SK-N-SH (cell line): ENCODE results near the gene ZC3H18. TPM values are rescaled to one million over a fixed set of nuclear protein-coding genes. Genes with fewer than 3 reads are reported as not detected.

ENCODE experiments used
- CTCF ChIA-PET: fragments of 300-600, 350-600 bp; formaldehyde crosslinking; extraction: SDS; loops from one replicate; lab custom pipeline; 2021; lab: Yijun Ruan, JAX
- POLR2A ChIA-PET: fragments of 350-600 bp; sonication (Branson Sonifier 250); formaldehyde crosslinking; extraction: SDS; loops from one replicate; lab custom pipeline; 2020; ENCODE audit warnings: antibody characterized with exemption, inconsistent platforms; lab: Yijun Ruan, JAX
- DNase-seq: peaks from one replicate; pipeline ENCODE4 v3.0.0; 2012
- H2AFZ ChIP-seq: fragments of 200-600 bp; sonication (generic); 2 replicates; pipeline ENCODE4 v1.8.1; 2016; ENCODE audit warnings: antibody characterized with exemption, mild to moderate bottlenecking, low read depth
- H3F3A ChIP-seq: fragments of 200-600 bp; sonication (generic); replicated peaks from 2 replicates; pipeline ENCODE3; 2016; ENCODE audit warnings: antibody characterized with exemption, mild to moderate bottlenecking; ENCODE audit not compliant: insufficient read depth
- H3K27ac ChIP-seq, 2 experiments: fragments of 200-500 bp in 1 of 2; fragments of 200-600 bp in 1 of 2; sonication (Bioruptor generic) in 1 of 2; sonication (generic), shearing (Covaris generic) in 1 of 2; 2 replicates each; pipeline versions ENCODE4 v1.5.1 to v1.6.1; 2014 to 2016; ENCODE audit warnings: low read depth in 2 of 2, inconsistent platforms in 1 of 2, low read length in 1 of 2, mild to moderate bottlenecking in 1 of 2, mixed read lengths in 1 of 2
- H3K27me3 ChIP-seq: fragments of 200-600 bp; sonication (generic), shearing (Covaris generic); 2 replicates; pipeline ENCODE4 v1.6.1; 2016; ENCODE audit warnings: mixed run types; ENCODE audit not compliant: insufficient read depth
- H3K36me3 ChIP-seq, 2 experiments: fragments of 200-500 bp in 1 of 2; fragments of 200-600 bp in 1 of 2; sonication (Bioruptor generic) in 1 of 2; sonication (generic) in 1 of 2; replicated peaks in 1 of 2; 2 replicates each; pipeline versions ENCODE3 to v1.5.1; 2014 to 2016; ENCODE audit warnings: low read length in 1 of 2, mild to moderate bottlenecking in 1 of 2; ENCODE audit not compliant: insufficient read depth in 2 of 2, control insufficient read depth in 1 of 2
- H3K4me1 ChIP-seq, 2 experiments: fragments of 200-500 bp in 1 of 2; fragments of 200-600 bp in 1 of 2; sonication (Bioruptor generic) in 1 of 2; sonication (generic), shearing (Covaris generic) in 1 of 2; 2 replicates each; pipeline versions ENCODE4 v1.5.1 to v1.6.1; 2014 to 2016; ENCODE audit warnings: low read depth in 1 of 2, low read length in 1 of 2, mixed run types in 1 of 2; ENCODE audit not compliant: insufficient read depth in 2 of 2, control insufficient read depth in 1 of 2
- H3K4me2 ChIP-seq: fragments of 200-600 bp; sonication (generic), shearing (Covaris generic); 2 replicates; pipeline ENCODE4 v1.6.1; 2017; ENCODE audit warnings: mixed run types
- H3K4me3 ChIP-seq, 2 experiments: fragments of 200-500 bp in 1 of 2; fragments of 200-600 bp in 1 of 2; sonication (Bioruptor generic) in 1 of 2; sonication (generic), shearing (Covaris generic) in 1 of 2; 2 replicates each; pipeline versions ENCODE4 v1.5.1 to v1.8.1; 2014 to 2016; ENCODE audit warnings: low read depth in 2 of 2, inconsistent platforms in 1 of 2, low read length in 1 of 2, mild to moderate bottlenecking in 1 of 2, mixed read lengths in 1 of 2, moderate library complexity in 1 of 2
- H3K79me2 ChIP-seq: fragments of 200-600 bp; sonication (generic); 2 replicates; pipeline ENCODE4 v1.8.1; 2017; ENCODE audit warnings: mild to moderate bottlenecking; ENCODE audit not compliant: insufficient read depth
- H3K9ac ChIP-seq: fragments of 200-600 bp; sonication (generic); 2 replicates; pipeline ENCODE4 v1.6.1; 2017; ENCODE audit warnings: mixed run types
- H3K9me2 ChIP-seq: fragments of 200-600 bp; sonication (generic); 2 replicates; pipeline ENCODE4 v1.6.1; 2017; ENCODE audit warnings: mixed run types
- H3K9me3 ChIP-seq: fragments of 200-600 bp; sonication (generic); 2 replicates; pipeline ENCODE4 v1.6.1; 2017; ENCODE audit warnings: mixed run types, mild to moderate bottlenecking, moderate library complexity
- H4K20me1 ChIP-seq: fragments of 200-600 bp; sonication (generic); 2 replicates; pipeline ENCODE4 v1.6.1; 2017; ENCODE audit warnings: mild to moderate bottlenecking, mixed run types; ENCODE audit not compliant: insufficient read depth
- CHD2 ChIP-seq: fragments of 150-350 bp; IDR thresholded peaks from 2 replicates; pipeline ENCODE4 v1.6.1; 2018; ENCODE audit warnings: low read length; ENCODE audit not compliant: partially characterized antibody
- EZH2phosphoT487 ChIP-seq: fragments of 200-600 bp; sonication (generic); IDR thresholded peaks from 2 replicates; pipeline ENCODE4 v1.6.1; 2017; ENCODE audit warnings: low read depth, mixed run types, mild to moderate bottlenecking, antibody characterized with exemption, moderate library complexity, borderline replicate concordance
- GABPA ChIP-seq: IDR thresholded peaks from 2 replicates; pipeline ENCODE4 v1.4.0; 2012; ENCODE audit warnings: low read depth, mild to moderate bottlenecking
- GATA2 ChIP-seq: sonication (generic); formaldehyde crosslinking; IDR thresholded peaks from 2 replicates; pipeline ENCODE4 v1.5.0; 2020; ENCODE audit warnings: mild to moderate bottlenecking, missing genetic modification reagents
- NFIC ChIP-seq: IDR thresholded peaks from 2 replicates; pipeline ENCODE4 v1.4.0; 2012; ENCODE audit warnings: borderline replicate concordance
- POLR2AphosphoS5 ChIP-seq: IDR thresholded peaks from 2 replicates; pipeline ENCODE4 v1.6.1; 2012; ENCODE audit warnings: low read depth, low read length
- RFX5 ChIP-seq: IDR thresholded peaks from 2 replicates; pipeline ENCODE4 v1.6.1; 2012; ENCODE audit warnings: mild to moderate bottlenecking, improper control_type of control experiment, low read length
- SIN3A ChIP-seq: IDR thresholded peaks from 2 replicates; pipeline ENCODE4 v1.6.1; 2012; ENCODE audit warnings: low read depth, mild to moderate bottlenecking, low read length, moderate library complexity, borderline replicate concordance
- TCF12 ChIP-seq: IDR thresholded peaks from 2 replicates; pipeline ENCODE4 v1.4.0; 2012
- TEAD4 ChIP-seq: IDR thresholded peaks from 2 replicates; pipeline ENCODE4 v1.4.0; 2012; ENCODE audit warnings: mild to moderate bottlenecking, borderline replicate concordance; ENCODE audit not compliant: insufficient read depth
- WGBS: methylation state at CpG from one replicate; pipeline ENCODE4 v1.1.6; 2017; ENCODE audit warnings: low lambda C conversion rate; 5-methylcytosine and 5-hydroxymethylcytosine counted together
- polyA plus RNA-seq, 3 experiments: library from polyadenylated mRNA; depleted of rRNA; stranded (reverse); fragments of >200 nt; gene quantifications; 2 replicates each; pipeline ENCODE4 v1.2.3, GENCODE V29; 2012
- TF ChIP-seq, protein P1 (sequence below): IDR thresholded peaks from 2 replicates; pipeline ENCODE4; 2012
- TF ChIP-seq, protein P2 (sequence below): fragments of 150-350 bp; IDR thresholded peaks from 2 replicates; pipeline ENCODE4 v1.6.1; 2017; ENCODE audit warnings: antibody characterized with exemption, low read length, low read depth, borderline replicate concordance
- TF ChIP-seq, protein P3 (sequence below): fragments of 200-600 bp; sonication (generic); IDR thresholded peaks from 2 replicates; pipeline ENCODE4 v1.6.1; 2017; ENCODE audit warnings: antibody characterized with exemption, mild to moderate bottlenecking, moderate library complexity

ZC3H18 gene
- polyA plus RNA-seq, 1 of the 3 experiments (the other 2 are of a cell fraction): 32.7 TPM

DNA sequence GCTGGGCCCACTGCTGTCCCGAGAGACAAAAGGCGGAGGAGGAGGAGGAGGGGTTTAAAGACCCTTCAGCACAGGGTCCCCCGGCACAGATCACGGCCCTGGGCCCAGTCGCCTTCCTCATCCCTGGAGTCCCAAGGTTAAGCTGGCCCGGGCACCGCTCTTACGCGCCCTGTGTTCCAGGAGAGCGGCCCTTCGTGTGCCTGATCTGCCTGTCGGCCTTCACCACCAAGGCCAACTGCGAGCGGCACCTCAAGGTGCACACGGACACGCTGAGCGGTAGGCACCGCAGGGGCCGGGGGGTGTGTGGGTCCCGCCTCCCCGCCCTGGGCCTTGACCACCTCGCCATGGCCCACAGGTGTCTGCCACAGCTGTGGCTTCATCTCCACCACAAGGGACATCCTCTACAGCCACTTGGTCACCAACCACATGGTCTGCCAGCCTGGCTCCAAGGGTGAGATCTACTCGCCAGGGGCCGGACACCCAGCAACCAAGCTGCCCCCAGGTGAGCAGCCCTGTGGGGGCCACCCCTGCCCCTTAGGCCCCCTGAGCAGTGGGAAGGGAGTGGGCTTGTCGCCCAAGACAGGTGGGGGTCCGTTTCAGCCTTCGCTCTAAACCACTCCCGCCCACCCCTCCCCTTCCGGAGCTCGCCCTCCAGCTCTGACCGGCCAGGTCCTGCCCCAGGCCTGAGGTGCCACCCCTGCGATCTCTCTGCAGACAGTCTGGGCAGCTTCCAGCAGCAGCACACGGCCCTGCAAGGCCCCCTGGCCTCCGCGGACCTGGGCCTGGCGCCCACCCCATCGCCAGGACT is 37.6 kb upstream of the ZC3H18 start:
- Histone ChIP-seq H3K9ac (no peak overlapping the region), H3K4me2 (no peak overlapping the region), H3F3A (peaks cover 2% of the 10 kb centered on the region), H3K4me1 (no peaks in the 10 kb centered on the region; a peak in 1 of 4 replicates), H2AFZ (no peak overlapping the region), H3K9me3 (no peaks in the 10 kb centered on the region), H3K9me2 (no peaks in the 10 kb centered on the region), H3K79me2 (no peaks in the 10 kb centered on the region), H3K27me3 (no peaks in the 10 kb centered on the region)
- ChIA-PET CTCF (interaction anchor here (0.7 to 1.8 kb wide), 6 partner anchors 26 to 95 kb away, joined by 3 to 6 read pairs (median 4); no protein-coding TSS in a partner anchor), POLR2A (no interaction called here)
- TF ChIP-seq SIN3A: no peak
- TF ChIP-seq, all 33 proteins: peak for 0
- no peak overlapping the region for H3K27ac ChIP-seq
- H3K36me3 ChIP-seq: peaks cover 0 to 6% of the 10 kb centered on the region in 2 experiments
- H3K4me3 ChIP-seq: no peak overlapping the region
- 91% methylated on average over 22 of the region's 37 CpGs for WGBS
- 0 out of 2 replicates have a peak, but pooled peaks cover 6% of the 10 kb centered on the region for H4K20me1 ChIP-seq
- no peak for DNase-seq

DNA sequence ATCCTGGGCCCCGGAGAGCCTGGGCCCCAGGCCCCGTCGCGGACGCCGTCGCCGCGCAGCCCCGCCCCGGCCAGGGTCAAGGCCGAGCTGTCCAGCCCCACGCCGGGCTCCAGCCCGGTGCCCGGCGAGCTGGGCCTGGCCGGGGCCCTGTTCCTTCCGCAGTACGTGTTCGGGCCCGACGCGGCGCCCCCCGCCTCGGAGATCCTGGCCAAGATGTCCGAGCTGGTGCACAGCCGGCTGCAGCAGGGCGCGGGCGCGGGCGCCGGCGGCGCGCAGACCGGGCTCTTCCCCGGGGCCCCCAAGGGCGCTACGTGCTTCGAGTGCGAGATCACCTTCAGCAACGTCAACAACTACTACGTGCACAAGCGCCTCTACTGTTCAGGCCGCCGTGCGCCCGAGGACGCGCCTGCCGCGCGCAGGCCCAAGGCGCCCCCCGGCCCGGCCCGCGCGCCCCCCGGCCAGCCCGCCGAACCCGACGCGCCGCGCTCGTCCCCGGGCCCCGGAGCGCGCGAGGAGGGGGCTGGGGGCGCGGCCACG is 36.8 kb upstream of the ZC3H18 start:
- H3K4me2 ChIP-seq: no peak overlapping the region
- H3K9me3 ChIP-seq: no peaks in the 10 kb centered on the region
- H2AFZ ChIP-seq: no peak overlapping the region
- H3K79me2 ChIP-seq: no peaks in the 10 kb centered on the region
- POLR2A ChIA-PET: no interaction called here
- peaks cover 2% of the 10 kb centered on the region for H3F3A ChIP-seq
- WGBS: 89% methylated on average over 33 of the region's 79 CpGs
- TF ChIP-seq POLR2AphosphoS5: no peak
- no peak for TF ChIP-seq CHD2
- no peak for TF ChIP-seq TEAD4
- TF ChIP-seq, protein P1, sequence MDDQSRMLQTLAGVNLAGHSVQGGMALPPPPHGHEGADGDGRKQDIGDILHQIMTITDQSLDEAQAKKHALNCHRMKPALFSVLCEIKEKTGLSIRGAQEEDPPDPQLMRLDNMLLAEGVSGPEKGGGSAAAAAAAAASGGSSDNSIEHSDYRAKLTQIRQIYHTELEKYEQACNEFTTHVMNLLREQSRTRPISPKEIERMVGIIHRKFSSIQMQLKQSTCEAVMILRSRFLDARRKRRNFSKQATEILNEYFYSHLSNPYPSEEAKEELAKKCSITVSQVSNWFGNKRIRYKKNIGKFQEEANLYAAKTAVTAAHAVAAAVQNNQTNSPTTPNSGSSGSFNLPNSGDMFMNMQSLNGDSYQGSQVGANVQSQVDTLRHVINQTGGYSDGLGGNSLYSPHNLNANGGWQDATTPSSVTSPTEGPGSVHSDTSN: no peak
- no peak for TF ChIP-seq RFX5
- TF ChIP-seq, protein P2, sequence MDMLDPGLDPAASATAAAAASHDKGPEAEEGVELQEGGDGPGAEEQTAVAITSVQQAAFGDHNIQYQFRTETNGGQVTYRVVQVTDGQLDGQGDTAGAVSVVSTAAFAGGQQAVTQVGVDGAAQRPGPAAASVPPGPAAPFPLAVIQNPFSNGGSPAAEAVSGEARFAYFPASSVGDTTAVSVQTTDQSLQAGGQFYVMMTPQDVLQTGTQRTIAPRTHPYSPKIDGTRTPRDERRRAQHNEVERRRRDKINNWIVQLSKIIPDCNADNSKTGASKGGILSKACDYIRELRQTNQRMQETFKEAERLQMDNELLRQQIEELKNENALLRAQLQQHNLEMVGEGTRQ: no peak
- no peak for TF ChIP-seq NFIC
- no peak for TF ChIP-seq GATA2 (CRISPR knock-in tag)
- TF ChIP-seq GABPA: no peak
- TF ChIP-seq, protein P3, sequence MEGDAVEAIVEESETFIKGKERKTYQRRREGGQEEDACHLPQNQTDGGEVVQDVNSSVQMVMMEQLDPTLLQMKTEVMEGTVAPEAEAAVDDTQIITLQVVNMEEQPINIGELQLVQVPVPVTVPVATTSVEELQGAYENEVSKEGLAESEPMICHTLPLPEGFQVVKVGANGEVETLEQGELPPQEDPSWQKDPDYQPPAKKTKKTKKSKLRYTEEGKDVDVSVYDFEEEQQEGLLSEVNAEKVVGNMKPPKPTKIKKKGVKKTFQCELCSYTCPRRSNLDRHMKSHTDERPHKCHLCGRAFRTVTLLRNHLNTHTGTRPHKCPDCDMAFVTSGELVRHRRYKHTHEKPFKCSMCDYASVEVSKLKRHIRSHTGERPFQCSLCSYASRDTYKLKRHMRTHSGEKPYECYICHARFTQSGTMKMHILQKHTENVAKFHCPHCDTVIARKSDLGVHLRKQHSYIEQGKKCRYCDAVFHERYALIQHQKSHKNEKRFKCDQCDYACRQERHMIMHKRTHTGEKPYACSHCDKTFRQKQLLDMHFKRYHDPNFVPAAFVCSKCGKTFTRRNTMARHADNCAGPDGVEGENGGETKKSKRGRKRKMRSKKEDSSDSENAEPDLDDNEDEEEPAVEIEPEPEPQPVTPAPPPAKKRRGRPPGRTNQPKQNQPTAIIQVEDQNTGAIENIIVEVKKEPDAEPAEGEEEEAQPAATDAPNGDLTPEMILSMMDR: no peak
- TF ChIP-seq TCF12: no peak
- no peak for TF ChIP-seq EZH2phosphoT487
- no peaks in the 10 kb centered on the region for H3K9me2 ChIP-seq
- no peak overlapping the region for H3K9ac ChIP-seq
- no peak overlapping the region for H3K4me3 ChIP-seq
- no peaks in the 10 kb centered on the region; a peak in 1 of 4 replicates for H3K4me1 ChIP-seq
- 0 out of 2 replicates have a peak, but pooled peaks cover 6% of the 10 kb centered on the region for H4K20me1 ChIP-seq
- CTCF ChIA-PET: interaction anchor here (0.7 to 1.8 kb wide), 3 partner anchors 25 to 96 kb away, joined by 3 to 4 read pairs (median 4); no protein-coding TSS in a partner anchor
- H3K27ac ChIP-seq: no peak overlapping the region
- peaks cover 0 to 6% of the 10 kb centered on the region in 2 experiments for H3K36me3 ChIP-seq
- no peaks in the 10 kb centered on the region for H3K27me3 ChIP-seq
- DNase-seq: no peak
